ENCODE data around the gene COPG2. TPM values are rescaled to one million over a fixed set of nuclear protein-coding genes. Genes with fewer than 3 reads are reported as not detected.
"Not testable (repeated sequence)": the region's sequence is repeated elsewhere in the genome, so short reads cannot be mapped to it uniquely, and the experiment has no call there.

The COPG2 gene
- polyA plus RNA-seq (2013, experiment 1 of 2) = 58.0 TPM
- 66.6 TPM for polyA plus RNA-seq (2013, experiment 2 of 2)

GRCh38 chr7:130668258-130669084 lies at the start of gene COPG2:
Gene COPG2 (minus strand): TSS chr7:130668748. CDS start chr7:130668668, 80 bp downstream.
- Histone ChIP-seq H3K9me3 (ENCODE audit: insufficient read depth, low read depth, low read length) (no peaks in the 10 kb centered on the region), H3K9ac (ENCODE audit: low read depth, low read length) (peak within 1 kb of the TSS; percentile 80), H3K27me3 (ENCODE audit: insufficient read depth, low read length) (peaks cover 14% of the 10 kb centered on the region), H3K27ac (ENCODE audit: low read depth, low read length) (peak within 1 kb of the TSS; percentile 89), H3K4me3 (ENCODE audit: low read length) (peak within 1 kb of the TSS; percentile 94), H3K36me3 (ENCODE audit: insufficient read depth, low read length) (peaks cover 27% of the 10 kb centered on the region), H3K4me1 (ENCODE audit: insufficient read depth, low read length) (peaks cover 8% of the 10 kb centered on the region)
- under 1% methylated on average over 103 of the region's 103 CpGs for WGBS

DNA sequence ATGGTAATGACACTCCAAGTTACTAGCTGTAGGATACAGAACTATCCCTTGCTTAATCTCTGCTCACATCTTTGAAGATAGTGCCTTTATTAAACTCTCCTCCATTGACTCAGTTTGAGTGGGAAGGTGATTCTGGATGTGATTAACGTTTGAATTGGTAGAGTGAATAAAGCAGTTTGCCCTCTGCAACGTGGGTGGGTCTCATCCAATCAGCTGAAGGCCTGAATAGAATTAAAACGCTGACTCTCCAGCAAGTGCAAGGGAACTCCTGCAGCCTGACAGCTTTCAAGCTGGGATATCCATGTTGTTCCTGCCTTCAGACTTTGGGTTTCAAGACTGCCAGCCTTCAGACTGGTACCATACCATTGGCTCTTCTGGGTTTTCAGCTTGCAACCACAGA lies 43.9 kb upstream of the COPG2 start:
- WGBS = 31% methylated on average over 3 of the region's 3 CpGs
- H3K9me3 ChIP-seq (ENCODE audit: insufficient read depth, low read depth, low read length) = no peaks in the 10 kb centered on the region
- no peaks in the 10 kb centered on the region for H3K4me1 ChIP-seq (ENCODE audit: insufficient read depth, low read length)
- no peak overlapping the region for H3K9ac ChIP-seq (ENCODE audit: low read depth, low read length)
- H3K4me3 ChIP-seq (ENCODE audit: low read length) = no peak overlapping the region
- H3K27me3 ChIP-seq (ENCODE audit: insufficient read depth, low read length) = no peaks in the 10 kb centered on the region
- H3K36me3 ChIP-seq (ENCODE audit: insufficient read depth, low read length) = no peaks in the 10 kb centered on the region
- H3K27ac ChIP-seq (ENCODE audit: low read depth, low read length) = no peak overlapping the region

- Histone ChIP-seq H3K27me3 (ENCODE audit: insufficient read depth, low read length) (no peaks in the 10 kb centered on the region), H3K4me3 (ENCODE audit: low read length) (no peak overlapping the region), H3K27ac (ENCODE audit: low read depth, low read length) (no peak overlapping the region), H3K36me3 (ENCODE audit: insufficient read depth, low read length) (no peaks in the 10 kb centered on the region), H3K9me3 (ENCODE audit: insufficient read depth, low read depth, low read length) (peaks cover 13% of the 10 kb centered on the region), H3K4me1 (ENCODE audit: insufficient read depth, low read length) (no peaks in the 10 kb centered on the region), H3K9ac (ENCODE audit: low read depth, low read length) (no peak overlapping the region)
- 87% methylated on average over 4 of the region's 4 CpGs for WGBS
Observed at GRCh38 chr7:130708766-130709165, 40.2 kb upstream of the COPG2 start.

DNA sequence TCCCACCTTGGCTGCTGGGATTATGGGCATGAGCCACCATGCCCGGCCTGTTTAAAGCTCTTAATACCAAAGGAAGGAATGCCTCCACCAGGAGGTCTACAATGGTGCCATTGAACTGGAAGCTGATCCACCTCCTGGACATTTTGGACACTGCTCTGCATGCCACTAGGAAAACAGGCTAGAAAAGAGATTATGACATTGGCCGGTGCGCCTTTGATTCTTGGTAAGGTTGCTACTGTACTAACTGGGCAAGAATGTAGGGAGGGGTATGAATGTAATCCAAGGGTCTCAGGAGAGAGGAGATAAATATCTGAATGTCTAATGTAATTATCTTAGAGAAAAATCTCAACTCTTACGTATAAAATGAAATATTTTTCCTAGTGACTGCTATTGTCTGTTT lies 39.5 kb upstream of the COPG2 start:
- Histone ChIP-seq H3K4me1 (ENCODE audit: insufficient read depth, low read length) (no peaks in the 10 kb centered on the region), H3K9me3 (ENCODE audit: insufficient read depth, low read depth, low read length) (peaks cover 13% of the 10 kb centered on the region), H3K4me3 (ENCODE audit: low read length) (no peak overlapping the region), H3K27ac (ENCODE audit: low read depth, low read length) (no peak overlapping the region), H3K36me3 (ENCODE audit: insufficient read depth, low read length) (no peaks in the 10 kb centered on the region), H3K9ac (ENCODE audit: low read depth, low read length) (no peak overlapping the region), H3K27me3 (ENCODE audit: insufficient read depth, low read length) (no peaks in the 10 kb centered on the region)
- WGBS = 97% methylated on average over 4 of the region's 4 CpGs

- Histone ChIP-seq H3K9ac (ENCODE audit: low read depth, low read length) (no peak overlapping the region), H3K36me3 (ENCODE audit: insufficient read depth, low read length) (no peaks in the 10 kb centered on the region), H3K9me3 (ENCODE audit: insufficient read depth, low read depth, low read length) (peaks cover 13% of the 10 kb centered on the region), H3K4me1 (ENCODE audit: insufficient read depth, low read length) (no peaks in the 10 kb centered on the region), H3K4me3 (ENCODE audit: low read length) (no peak overlapping the region), H3K27me3 (ENCODE audit: insufficient read depth, low read length) (no peaks in the 10 kb centered on the region), H3K27ac (ENCODE audit: low read depth, low read length) (no peak overlapping the region)
- WGBS = no CpG with 5 or more reads among the region's 1 CpG
Observed at GRCh38 chr7:130703851-130704250, 35.3 kb upstream of the COPG2 start.

GRCh38 chr7:130701650-130702049 lies 33.1 kb upstream of the COPG2 start:
- H3K9ac ChIP-seq (ENCODE audit: low read depth, low read length) = no peak overlapping the region
- WGBS = 100% methylated on average over 1 of the region's 2 CpGs
- H3K4me1 ChIP-seq (ENCODE audit: insufficient read depth, low read length) = no peaks in the 10 kb centered on the region
- H3K4me3 ChIP-seq (ENCODE audit: low read length) = no peak overlapping the region
- no peak overlapping the region for H3K27ac ChIP-seq (ENCODE audit: low read depth, low read length)
- H3K36me3 ChIP-seq (ENCODE audit: insufficient read depth, low read length) = no peaks in the 10 kb centered on the region
- peaks cover 8% of the 10 kb centered on the region for H3K9me3 ChIP-seq (ENCODE audit: insufficient read depth, low read depth, low read length)
- no peaks in the 10 kb centered on the region for H3K27me3 ChIP-seq (ENCODE audit: insufficient read depth, low read length)

- H3K9me3 ChIP-seq (ENCODE audit: insufficient read depth, low read depth, low read length) = no peaks in the 10 kb centered on the region
- H3K4me1 ChIP-seq (ENCODE audit: insufficient read depth, low read length) = no peaks in the 10 kb centered on the region
- H3K4me3 ChIP-seq (ENCODE audit: low read length) = no peak overlapping the region
- no peak overlapping the region for H3K27ac ChIP-seq (ENCODE audit: low read depth, low read length)
- no peak overlapping the region for H3K9ac ChIP-seq (ENCODE audit: low read depth, low read length)
- H3K36me3 ChIP-seq (ENCODE audit: insufficient read depth, low read length) = no peaks in the 10 kb centered on the region
- no peaks in the 10 kb centered on the region for H3K27me3 ChIP-seq (ENCODE audit: insufficient read depth, low read length)
- 100% methylated on average over 1 of the region's 1 CpG for WGBS
Observed at GRCh38 chr7:130700760-130701159, 32.2 kb upstream of the COPG2 start.

DNA sequence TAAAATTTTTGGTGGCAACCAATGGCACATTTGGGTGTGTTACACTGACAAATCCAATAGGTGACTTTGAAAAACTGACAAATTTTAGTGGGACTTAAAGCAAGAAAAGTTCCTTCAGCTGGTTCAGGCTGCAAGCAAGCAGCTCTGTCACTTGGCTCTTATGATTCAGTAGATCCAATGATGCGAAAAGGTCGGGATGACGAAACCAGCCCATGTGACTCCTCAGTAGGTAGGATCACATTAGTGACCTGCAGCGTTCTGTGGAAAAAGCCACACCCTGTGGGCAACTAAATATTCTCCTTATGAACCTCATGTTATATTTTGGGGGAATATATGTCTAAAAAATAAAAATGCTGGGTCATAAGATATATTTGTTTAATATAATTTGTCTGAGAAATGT lies 31.1 kb upstream of the COPG2 start:
- Histone ChIP-seq H3K27ac (ENCODE audit: low read depth, low read length) (no peak overlapping the region), H3K4me1 (ENCODE audit: insufficient read depth, low read length) (no peaks in the 10 kb centered on the region), H3K4me3 (ENCODE audit: low read length) (no peak overlapping the region), H3K36me3 (ENCODE audit: insufficient read depth, low read length) (no peaks in the 10 kb centered on the region), H3K9ac (ENCODE audit: low read depth, low read length) (no peak overlapping the region), H3K27me3 (ENCODE audit: insufficient read depth, low read length) (no peaks in the 10 kb centered on the region), H3K9me3 (ENCODE audit: insufficient read depth, low read depth, low read length) (no peaks in the 10 kb centered on the region)
- WGBS = 68% methylated on average over 4 of the region's 4 CpGs

DNA sequence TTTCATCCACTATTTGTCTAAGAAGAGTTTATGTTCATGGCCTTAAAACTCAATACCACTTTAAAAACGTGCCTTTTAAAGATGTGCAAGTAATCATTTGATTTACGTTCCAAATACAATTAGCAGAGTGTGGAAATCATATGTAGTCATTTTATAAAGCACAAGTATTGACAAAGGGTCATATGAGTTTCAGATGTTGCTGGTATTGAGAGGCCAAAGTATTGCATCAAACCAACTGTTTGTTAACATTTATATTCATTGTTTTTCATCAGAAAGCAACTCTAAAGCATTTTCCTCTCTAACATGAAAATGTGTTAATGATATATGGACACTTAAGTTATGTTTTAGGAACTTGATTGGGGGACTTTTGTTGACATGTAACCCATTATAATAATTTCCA lies 29.3 kb upstream of the COPG2 start:
- H3K27me3 ChIP-seq (ENCODE audit: insufficient read depth, low read length) = no peaks in the 10 kb centered on the region
- 86% methylated on average over 2 of the region's 2 CpGs for WGBS
- no peak overlapping the region for H3K9ac ChIP-seq (ENCODE audit: low read depth, low read length)
- H3K9me3 ChIP-seq (ENCODE audit: insufficient read depth, low read depth, low read length) = no peaks in the 10 kb centered on the region
- H3K27ac ChIP-seq (ENCODE audit: low read depth, low read length) = no peak overlapping the region
- H3K4me3 ChIP-seq (ENCODE audit: low read length) = no peak overlapping the region
- no peaks in the 10 kb centered on the region for H3K36me3 ChIP-seq (ENCODE audit: insufficient read depth, low read length)
- no peaks in the 10 kb centered on the region for H3K4me1 ChIP-seq (ENCODE audit: insufficient read depth, low read length)

GRCh38 chr7:130695840-130696239 lies 27.3 kb upstream of the COPG2 start:
- Histone ChIP-seq H3K9me3 (ENCODE audit: insufficient read depth, low read depth, low read length) (peaks cover 13% of the 10 kb centered on the region; the same call in 1 of the 2 replicates), H3K4me3 (ENCODE audit: low read length) (no peak overlapping the region), H3K27me3 (ENCODE audit: insufficient read depth, low read length) (no peaks in the 10 kb centered on the region), H3K36me3 (ENCODE audit: insufficient read depth, low read length) (no peaks in the 10 kb centered on the region), H3K9ac (ENCODE audit: low read depth, low read length) (no peak overlapping the region), H3K27ac (ENCODE audit: low read depth, low read length) (no peak overlapping the region), H3K4me1 (ENCODE audit: insufficient read depth, low read length) (no peaks in the 10 kb centered on the region)
- WGBS = 78% methylated on average over 2 of the region's 2 CpGs

DNA sequence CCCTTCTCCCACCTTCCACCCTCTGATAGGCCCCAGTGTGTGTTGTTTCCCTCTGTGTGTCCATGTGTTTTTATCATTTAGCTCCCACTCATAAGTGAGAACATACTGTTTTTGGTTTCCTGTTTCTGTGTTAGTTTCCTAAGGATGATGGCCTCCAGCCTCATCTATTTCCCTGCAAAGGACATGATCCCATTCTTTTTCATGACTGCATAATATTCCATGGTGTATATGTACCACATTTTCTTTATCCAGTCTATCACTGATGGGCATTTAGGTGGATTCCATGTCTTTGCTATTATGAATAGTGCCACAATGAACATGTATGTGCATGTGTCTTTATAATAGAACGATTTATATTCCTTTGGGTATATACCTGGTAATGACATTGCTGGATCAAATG lies 23.8 kb upstream of the COPG2 start:
- not testable (repeated sequence) for H3K27ac ChIP-seq (ENCODE audit: low read depth, low read length); H3K9ac ChIP-seq (ENCODE audit: low read depth, low read length); H3K4me3 ChIP-seq (ENCODE audit: low read length); H3K4me1 ChIP-seq (ENCODE audit: insufficient read depth, low read length); H3K27me3 ChIP-seq (ENCODE audit: insufficient read depth, low read length); H3K36me3 ChIP-seq (ENCODE audit: insufficient read depth, low read length)
- 100% methylated on average over 1 of the region's 1 CpG for WGBS
- H3K9me3 ChIP-seq (ENCODE audit: insufficient read depth, low read depth, low read length) = peaks cover 39% of the 10 kb centered on the region
